WTC11 (cell line): ENCODE measurements around the gene CLDN17. TPM values are rescaled to one million over a fixed set of nuclear protein-coding genes. Genes with fewer than 3 reads are reported as not detected.

Source experiments
- ATAC-seq: fragments of 200-7000 bp; cut with Tn5 transposase; 2 replicates; pipeline ENCODE4 v1.10.0; 2021; ENCODE audit warnings: mild to moderate bottlenecking, moderate library complexity
- CTCF ChIA-PET: fragments of 300-600 bp; sonication (Branson Sonifier 250); formaldehyde crosslinking; loops from one replicate; lab custom pipeline; 2021; ENCODE audit warnings: antibody characterized with exemption; lab: Charles Lee
- POLR2A ChIA-PET: fragments of 350-600 bp; sonication (Branson Sonifier 250); formaldehyde crosslinking; loops from one replicate; lab custom pipeline; 2021; ENCODE audit warnings: antibody characterized with exemption; lab: Charles Lee
- DNase-seq: peaks from one replicate; pipeline ENCODE4 v3.0.0; 2021; ENCODE audit warnings: low spot score
- H3K27ac Mint-ChIP-seq: 2 replicates; pipeline ENCODE4 v1.8.0; 2021; ENCODE audit warnings: mixed read lengths
- H3K27me3 Mint-ChIP-seq: 2 replicates; pipeline ENCODE4 v1.8.0; 2021; ENCODE audit warnings: low read depth, mild to moderate bottlenecking, moderate library complexity, mixed read lengths
- H3K36me3 Mint-ChIP-seq: 2 replicates; pipeline ENCODE4 v1.8.0; 2021; ENCODE audit warnings: mixed read lengths
- H3K4me1 Mint-ChIP-seq: 2 replicates; pipeline ENCODE4 v1.8.0; 2022; ENCODE audit warnings: mixed read lengths
- H3K4me3 Mint-ChIP-seq: 2 replicates; pipeline ENCODE4 v1.8.0; 2021; ENCODE audit warnings: mild to moderate bottlenecking, moderate library complexity, mixed read lengths
- H3K9me3 Mint-ChIP-seq: 2 replicates; pipeline ENCODE4 v1.8.0; 2021; ENCODE audit warnings: mixed read lengths
- ATF1 ChIP-seq: sonication (generic); formaldehyde crosslinking; IDR thresholded peaks from 2 replicates; pipeline ENCODE4 v1.8.1; 2023; ENCODE audit warnings: mild to moderate bottlenecking, moderate library complexity, missing genetic modification reagents
- CREB1 ChIP-seq: sonication (generic); formaldehyde crosslinking; IDR thresholded peaks from 2 replicates; pipeline ENCODE4 v1.8.0; 2023; ENCODE audit warnings: mild to moderate bottlenecking, missing genetic modification reagents
- ETV6 ChIP-seq: sonication (generic); formaldehyde crosslinking; IDR thresholded peaks from 2 replicates; pipeline ENCODE4 v1.8.1; 2022; ENCODE audit warnings: mild to moderate bottlenecking, missing genetic modification reagents
- HMGA2 ChIP-seq: fragments of 250-450 bp; sonication (Bioruptor Pico); IDR thresholded peaks from 2 replicates; pipeline ENCODE4 v1.4.0; 2021; ENCODE audit warnings: mild to moderate bottlenecking, moderate library complexity
- NR2C2 ChIP-seq: sonication (generic); formaldehyde crosslinking; IDR thresholded peaks from 2 replicates; pipeline ENCODE4 v1.8.0; 2022; ENCODE audit warnings: mild to moderate bottlenecking, missing genetic modification reagents
- NR3C1 ChIP-seq: sonication (generic); formaldehyde crosslinking; conservative IDR thresholded peaks from 2 replicates; pipeline ENCODE4 v1.8.1; 2023; ENCODE audit warnings: low read depth, mild to moderate bottlenecking, missing genetic modification reagents
- SOX15 ChIP-seq: fragments of 250-450 bp; sonication (Bioruptor Pico); IDR thresholded peaks from 2 replicates; pipeline ENCODE4 v1.9.0; 2021; ENCODE audit warnings: mild to moderate bottlenecking
- TEAD4 ChIP-seq: sonication (generic); formaldehyde crosslinking; IDR thresholded peaks from 2 replicates; pipeline ENCODE4 v1.8.0; 2022; ENCODE audit warnings: mild to moderate bottlenecking, missing genetic modification reagents
- ZNF396 ChIP-seq: fragments of 250-450 bp; sonication (Bioruptor Pico); IDR thresholded peaks from 2 replicates; pipeline ENCODE4 v1.8.0; 2021; ENCODE audit warnings: mild to moderate bottlenecking, moderate library complexity, borderline replicate concordance
- total RNA-seq: library from RNA; stranded (reverse); gene quantifications from 3 replicates; pipeline ENCODE4 v1.2.3, GENCODE V29; 2021
- TF ChIP-seq, protein P1 (sequence below): fragments of 200-600 bp; IDR thresholded peaks from 2 replicates; pipeline ENCODE4 v1.8.0; 2022; ENCODE audit warnings: antibody characterized with exemption
- TF ChIP-seq, protein P2 (sequence below): fragments of 250-450 bp; sonication (Bioruptor Pico); IDR thresholded peaks from 2 replicates; pipeline ENCODE4 v2.1.2; 2022; ENCODE audit warnings: mild to moderate bottlenecking, moderate library complexity
- TF ChIP-seq, protein P3 (sequence below): sonication (generic); formaldehyde crosslinking; IDR thresholded peaks from 2 replicates; pipeline ENCODE4 v1.8.1; 2023; ENCODE audit warnings: mild to moderate bottlenecking, missing genetic modification reagents, moderate library complexity
- TF ChIP-seq, protein P4 (sequence below): sonication (generic); formaldehyde crosslinking; IDR thresholded peaks from 2 replicates; pipeline ENCODE4 v1.8.1; 2023; ENCODE audit warnings: mild to moderate bottlenecking, missing genetic modification reagents, borderline replicate concordance
- TF ChIP-seq, protein P5 (sequence below): sonication (generic); formaldehyde crosslinking; IDR thresholded peaks from 2 replicates; pipeline ENCODE4 v1.8.1; 2023; ENCODE audit warnings: mild to moderate bottlenecking, missing genetic modification reagents, moderate library complexity
- TF ChIP-seq, protein P6 (sequence below): sonication (generic); formaldehyde crosslinking; IDR thresholded peaks from 2 replicates; pipeline ENCODE4 v1.8.1; 2023; ENCODE audit warnings: mild to moderate bottlenecking, missing genetic modification reagents
- TF ChIP-seq, protein P7 (sequence below): fragments of 250-450 bp; sonication (Bioruptor Pico); IDR thresholded peaks from 2 replicates; pipeline ENCODE4 v1.9.0; 2021; ENCODE audit warnings: mild to moderate bottlenecking, borderline replicate concordance

Gene CLDN17
- total RNA-seq, 1 experiment from 2014 or later, result not detected

DNA sequence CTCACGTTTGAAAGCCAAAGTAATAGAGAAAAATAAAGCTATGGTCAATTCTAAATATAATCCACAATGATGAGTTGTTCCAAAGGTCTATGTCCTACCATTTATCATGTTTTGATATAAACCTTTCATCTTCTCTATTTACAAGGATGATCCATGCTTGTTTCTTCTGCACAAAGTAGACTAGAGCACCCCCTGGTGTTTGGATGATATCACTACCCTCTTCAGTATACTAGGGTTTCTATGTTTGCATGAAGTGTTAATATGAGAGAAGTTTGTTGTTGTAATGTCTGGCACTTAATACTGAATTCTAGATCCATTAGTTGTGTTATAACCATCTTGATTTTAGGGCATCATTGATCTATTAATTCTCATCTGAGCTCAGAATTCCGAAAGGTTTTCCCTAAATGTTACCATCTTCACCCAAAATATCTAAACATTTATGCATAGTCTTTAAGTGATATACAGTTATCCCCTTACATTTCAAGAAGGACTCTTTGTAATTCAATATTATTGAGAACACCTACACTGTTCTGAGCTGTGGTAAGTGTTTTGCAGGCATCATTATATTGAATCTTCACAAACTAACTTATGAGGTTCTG is 28.2 kb upstream of the CLDN17 start:
- no peaks in the 10 kb centered on the region for H3K27me3 Mint-ChIP-seq
- ATAC-seq (peak; percentile 85), DNase-seq (no peak)
- ChIA-PET POLR2A (no interaction called here), CTCF (interaction anchor here (2.5 kb wide), 1 partner anchor 151 kb away, joined by 11 read pairs; no protein-coding TSS in a partner anchor)
- H3K27ac Mint-ChIP-seq, result no peak overlapping the region
- H3K4me1 Mint-ChIP-seq, result no peaks in the 10 kb centered on the region
- TF ChIP-seq, protein P1, sequence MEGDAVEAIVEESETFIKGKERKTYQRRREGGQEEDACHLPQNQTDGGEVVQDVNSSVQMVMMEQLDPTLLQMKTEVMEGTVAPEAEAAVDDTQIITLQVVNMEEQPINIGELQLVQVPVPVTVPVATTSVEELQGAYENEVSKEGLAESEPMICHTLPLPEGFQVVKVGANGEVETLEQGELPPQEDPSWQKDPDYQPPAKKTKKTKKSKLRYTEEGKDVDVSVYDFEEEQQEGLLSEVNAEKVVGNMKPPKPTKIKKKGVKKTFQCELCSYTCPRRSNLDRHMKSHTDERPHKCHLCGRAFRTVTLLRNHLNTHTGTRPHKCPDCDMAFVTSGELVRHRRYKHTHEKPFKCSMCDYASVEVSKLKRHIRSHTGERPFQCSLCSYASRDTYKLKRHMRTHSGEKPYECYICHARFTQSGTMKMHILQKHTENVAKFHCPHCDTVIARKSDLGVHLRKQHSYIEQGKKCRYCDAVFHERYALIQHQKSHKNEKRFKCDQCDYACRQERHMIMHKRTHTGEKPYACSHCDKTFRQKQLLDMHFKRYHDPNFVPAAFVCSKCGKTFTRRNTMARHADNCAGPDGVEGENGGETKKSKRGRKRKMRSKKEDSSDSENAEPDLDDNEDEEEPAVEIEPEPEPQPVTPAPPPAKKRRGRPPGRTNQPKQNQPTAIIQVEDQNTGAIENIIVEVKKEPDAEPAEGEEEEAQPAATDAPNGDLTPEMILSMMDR, result peak; percentile 58
- no peak for TF ChIP-seq ZNF396 (CRISPR knock-in tag)
- H3K9me3 Mint-ChIP-seq, result no peaks in the 10 kb centered on the region
- no peaks in the 10 kb centered on the region for H3K36me3 Mint-ChIP-seq
- no peak overlapping the region for H3K4me3 Mint-ChIP-seq

DNA sequence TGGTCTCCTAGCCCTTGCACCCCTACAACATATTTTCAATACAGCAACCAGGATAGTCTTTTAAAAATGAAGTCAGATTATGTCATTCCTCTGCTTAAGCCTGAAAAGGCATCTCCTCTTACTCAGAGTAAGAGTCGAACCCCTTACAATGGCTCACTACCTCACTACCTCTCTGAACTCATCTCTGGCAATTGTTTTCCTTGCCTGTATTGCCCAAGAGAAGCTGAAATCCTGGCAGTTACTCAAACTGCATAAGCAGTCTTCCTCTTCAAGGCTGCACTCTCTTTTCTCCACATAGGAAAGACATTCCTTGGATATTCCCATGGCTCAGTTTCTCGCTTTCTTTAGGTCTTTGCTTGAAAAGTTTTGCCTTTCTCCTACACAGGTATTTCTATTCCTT is 26.6 kb upstream of the CLDN17 start:
- Mint-ChIP-seq H3K27ac (no peak overlapping the region), H3K4me1 (no peaks in the 10 kb centered on the region), H3K27me3 (no peaks in the 10 kb centered on the region), H3K9me3 (no peaks in the 10 kb centered on the region), H3K4me3 (no peak overlapping the region), H3K36me3 (no peaks in the 10 kb centered on the region)
- ChIA-PET POLR2A (no interaction called here), CTCF (no interaction called here)
- no peak for DNase-seq
- ATAC-seq, result no peak
- TF ChIP-seq ZNF396 (CRISPR knock-in tag) (no peak), NR3C1 (CRISPR knock-in tag) (no peak), CREB1 (CRISPR knock-in tag) (no peak), NR2C2 (no peak), HMGA2 (no peak), ETV6 (no peak), SOX15 (no peak), ATF1 (CRISPR knock-in tag) (no peak), TEAD4 (CRISPR knock-in tag) (no peak)
- TF ChIP-seq, protein P2, sequence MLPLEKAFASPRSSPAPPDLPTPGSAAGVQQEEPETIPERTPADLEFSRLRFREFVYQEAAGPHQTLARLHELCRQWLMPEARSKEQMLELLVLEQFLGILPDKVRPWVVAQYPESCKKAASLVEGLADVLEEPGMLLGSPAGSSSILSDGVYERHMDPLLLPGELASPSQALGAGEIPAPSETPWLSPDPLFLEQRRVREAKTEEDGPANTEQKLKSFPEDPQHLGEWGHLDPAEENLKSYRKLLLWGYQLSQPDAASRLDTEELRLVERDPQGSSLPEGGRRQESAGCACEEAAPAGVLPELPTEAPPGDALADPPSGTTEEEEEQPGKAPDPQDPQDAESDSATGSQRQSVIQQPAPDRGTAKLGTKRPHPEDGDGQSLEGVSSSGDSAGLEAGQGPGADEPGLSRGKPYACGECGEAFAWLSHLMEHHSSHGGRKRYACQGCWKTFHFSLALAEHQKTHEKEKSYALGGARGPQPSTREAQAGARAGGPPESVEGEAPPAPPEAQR (CRISPR knock-in tag), result no peak
- TF ChIP-seq, protein P3, sequence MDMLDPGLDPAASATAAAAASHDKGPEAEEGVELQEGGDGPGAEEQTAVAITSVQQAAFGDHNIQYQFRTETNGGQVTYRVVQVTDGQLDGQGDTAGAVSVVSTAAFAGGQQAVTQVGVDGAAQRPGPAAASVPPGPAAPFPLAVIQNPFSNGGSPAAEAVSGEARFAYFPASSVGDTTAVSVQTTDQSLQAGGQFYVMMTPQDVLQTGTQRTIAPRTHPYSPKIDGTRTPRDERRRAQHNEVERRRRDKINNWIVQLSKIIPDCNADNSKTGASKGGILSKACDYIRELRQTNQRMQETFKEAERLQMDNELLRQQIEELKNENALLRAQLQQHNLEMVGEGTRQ (CRISPR knock-in tag), result no peak
- TF ChIP-seq, protein P4, sequence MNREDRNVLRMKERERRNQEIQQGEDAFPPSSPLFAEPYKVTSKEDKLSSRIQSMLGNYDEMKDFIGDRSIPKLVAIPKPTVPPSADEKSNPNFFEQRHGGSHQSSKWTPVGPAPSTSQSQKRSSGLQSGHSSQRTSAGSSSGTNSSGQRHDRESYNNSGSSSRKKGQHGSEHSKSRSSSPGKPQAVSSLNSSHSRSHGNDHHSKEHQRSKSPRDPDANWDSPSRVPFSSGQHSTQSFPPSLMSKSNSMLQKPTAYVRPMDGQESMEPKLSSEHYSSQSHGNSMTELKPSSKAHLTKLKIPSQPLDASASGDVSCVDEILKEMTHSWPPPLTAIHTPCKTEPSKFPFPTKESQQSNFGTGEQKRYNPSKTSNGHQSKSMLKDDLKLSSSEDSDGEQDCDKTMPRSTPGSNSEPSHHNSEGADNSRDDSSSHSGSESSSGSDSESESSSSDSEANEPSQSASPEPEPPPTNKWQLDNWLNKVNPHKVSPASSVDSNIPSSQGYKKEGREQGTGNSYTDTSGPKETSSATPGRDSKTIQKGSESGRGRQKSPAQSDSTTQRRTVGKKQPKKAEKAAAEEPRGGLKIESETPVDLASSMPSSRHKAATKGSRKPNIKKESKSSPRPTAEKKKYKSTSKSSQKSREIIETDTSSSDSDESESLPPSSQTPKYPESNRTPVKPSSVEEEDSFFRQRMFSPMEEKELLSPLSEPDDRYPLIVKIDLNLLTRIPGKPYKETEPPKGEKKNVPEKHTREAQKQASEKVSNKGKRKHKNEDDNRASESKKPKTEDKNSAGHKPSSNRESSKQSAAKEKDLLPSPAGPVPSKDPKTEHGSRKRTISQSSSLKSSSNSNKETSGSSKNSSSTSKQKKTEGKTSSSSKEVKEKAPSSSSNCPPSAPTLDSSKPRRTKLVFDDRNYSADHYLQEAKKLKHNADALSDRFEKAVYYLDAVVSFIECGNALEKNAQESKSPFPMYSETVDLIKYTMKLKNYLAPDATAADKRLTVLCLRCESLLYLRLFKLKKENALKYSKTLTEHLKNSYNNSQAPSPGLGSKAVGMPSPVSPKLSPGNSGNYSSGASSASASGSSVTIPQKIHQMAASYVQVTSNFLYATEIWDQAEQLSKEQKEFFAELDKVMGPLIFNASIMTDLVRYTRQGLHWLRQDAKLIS (CRISPR knock-in tag), result no peak
- TF ChIP-seq, protein P1, result no peak
- TF ChIP-seq, protein P5, sequence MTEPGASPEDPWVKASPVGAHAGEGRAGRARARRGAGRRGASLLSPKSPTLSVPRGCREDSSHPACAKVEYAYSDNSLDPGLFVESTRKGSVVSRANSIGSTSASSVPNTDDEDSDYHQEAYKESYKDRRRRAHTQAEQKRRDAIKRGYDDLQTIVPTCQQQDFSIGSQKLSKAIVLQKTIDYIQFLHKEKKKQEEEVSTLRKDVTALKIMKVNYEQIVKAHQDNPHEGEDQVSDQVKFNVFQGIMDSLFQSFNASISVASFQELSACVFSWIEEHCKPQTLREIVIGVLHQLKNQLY (CRISPR knock-in tag), result no peak
- TF ChIP-seq, protein P6, sequence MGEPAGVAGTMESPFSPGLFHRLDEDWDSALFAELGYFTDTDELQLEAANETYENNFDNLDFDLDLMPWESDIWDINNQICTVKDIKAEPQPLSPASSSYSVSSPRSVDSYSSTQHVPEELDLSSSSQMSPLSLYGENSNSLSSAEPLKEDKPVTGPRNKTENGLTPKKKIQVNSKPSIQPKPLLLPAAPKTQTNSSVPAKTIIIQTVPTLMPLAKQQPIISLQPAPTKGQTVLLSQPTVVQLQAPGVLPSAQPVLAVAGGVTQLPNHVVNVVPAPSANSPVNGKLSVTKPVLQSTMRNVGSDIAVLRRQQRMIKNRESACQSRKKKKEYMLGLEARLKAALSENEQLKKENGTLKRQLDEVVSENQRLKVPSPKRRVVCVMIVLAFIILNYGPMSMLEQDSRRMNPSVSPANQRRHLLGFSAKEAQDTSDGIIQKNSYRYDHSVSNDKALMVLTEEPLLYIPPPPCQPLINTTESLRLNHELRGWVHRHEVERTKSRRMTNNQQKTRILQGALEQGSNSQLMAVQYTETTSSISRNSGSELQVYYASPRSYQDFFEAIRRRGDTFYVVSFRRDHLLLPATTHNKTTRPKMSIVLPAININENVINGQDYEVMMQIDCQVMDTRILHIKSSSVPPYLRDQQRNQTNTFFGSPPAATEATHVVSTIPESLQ (CRISPR knock-in tag), result no peak
- TF ChIP-seq, protein P7, sequence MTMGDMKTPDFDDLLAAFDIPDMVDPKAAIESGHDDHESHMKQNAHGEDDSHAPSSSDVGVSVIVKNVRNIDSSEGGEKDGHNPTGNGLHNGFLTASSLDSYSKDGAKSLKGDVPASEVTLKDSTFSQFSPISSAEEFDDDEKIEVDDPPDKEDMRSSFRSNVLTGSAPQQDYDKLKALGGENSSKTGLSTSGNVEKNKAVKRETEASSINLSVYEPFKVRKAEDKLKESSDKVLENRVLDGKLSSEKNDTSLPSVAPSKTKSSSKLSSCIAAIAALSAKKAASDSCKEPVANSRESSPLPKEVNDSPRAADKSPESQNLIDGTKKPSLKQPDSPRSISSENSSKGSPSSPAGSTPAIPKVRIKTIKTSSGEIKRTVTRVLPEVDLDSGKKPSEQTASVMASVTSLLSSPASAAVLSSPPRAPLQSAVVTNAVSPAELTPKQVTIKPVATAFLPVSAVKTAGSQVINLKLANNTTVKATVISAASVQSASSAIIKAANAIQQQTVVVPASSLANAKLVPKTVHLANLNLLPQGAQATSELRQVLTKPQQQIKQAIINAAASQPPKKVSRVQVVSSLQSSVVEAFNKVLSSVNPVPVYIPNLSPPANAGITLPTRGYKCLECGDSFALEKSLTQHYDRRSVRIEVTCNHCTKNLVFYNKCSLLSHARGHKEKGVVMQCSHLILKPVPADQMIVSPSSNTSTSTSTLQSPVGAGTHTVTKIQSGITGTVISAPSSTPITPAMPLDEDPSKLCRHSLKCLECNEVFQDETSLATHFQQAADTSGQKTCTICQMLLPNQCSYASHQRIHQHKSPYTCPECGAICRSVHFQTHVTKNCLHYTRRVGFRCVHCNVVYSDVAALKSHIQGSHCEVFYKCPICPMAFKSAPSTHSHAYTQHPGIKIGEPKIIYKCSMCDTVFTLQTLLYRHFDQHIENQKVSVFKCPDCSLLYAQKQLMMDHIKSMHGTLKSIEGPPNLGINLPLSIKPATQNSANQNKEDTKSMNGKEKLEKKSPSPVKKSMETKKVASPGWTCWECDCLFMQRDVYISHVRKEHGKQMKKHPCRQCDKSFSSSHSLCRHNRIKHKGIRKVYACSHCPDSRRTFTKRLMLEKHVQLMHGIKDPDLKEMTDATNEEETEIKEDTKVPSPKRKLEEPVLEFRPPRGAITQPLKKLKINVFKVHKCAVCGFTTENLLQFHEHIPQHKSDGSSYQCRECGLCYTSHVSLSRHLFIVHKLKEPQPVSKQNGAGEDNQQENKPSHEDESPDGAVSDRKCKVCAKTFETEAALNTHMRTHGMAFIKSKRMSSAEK, result no peak
